RWPE2 (cell line): Measurements from ENCODE around the gene RPL13.

Source experiments
- ATAC-seq: fragments of 200-7000 bp; cut with Tn5 transposase; 3 replicates; pipeline ENCODE4 v1.9.1; 2021; ENCODE audit warnings: low read depth
- DNase-seq: peaks from one replicate; pipeline ENCODE4 v3.0.0-alpha.2; 2020; ENCODE audit warnings: low spot score
- H3K27ac ChIP-seq: fragments of 450-650 bp; 2 replicates; pipeline ENCODE4 v1.5.1; 2017; ENCODE audit warnings: mild to moderate bottlenecking; ENCODE audit not compliant: poor library complexity, severe bottlenecking
- H3K27me3 ChIP-seq: fragments of 250-450 bp; sonication (Bioruptor Pico); 2 replicates; pipeline ENCODE4 v1.5.1; 2021; ENCODE audit warnings: mild to moderate bottlenecking, moderate library complexity; ENCODE audit not compliant: insufficient read depth, poor library complexity, severe bottlenecking
- H3K36me3 ChIP-seq: fragments of 250-450 bp; sonication (Bioruptor Pico); 2 replicates; pipeline ENCODE4 v1.5.1; 2020; ENCODE audit warnings: low read depth, mild to moderate bottlenecking, moderate library complexity
- H3K4me1 ChIP-seq: fragments of 250-450 bp; sonication (Bioruptor Pico); 2 replicates; pipeline ENCODE4 v1.5.1; 2021; ENCODE audit warnings: mild to moderate bottlenecking, moderate library complexity; ENCODE audit not compliant: insufficient read depth, poor library complexity, severe bottlenecking
- H3K4me3 ChIP-seq: fragments of 250-450 bp; sonication (Bioruptor Pico); 2 replicates; pipeline ENCODE4 v1.5.1; 2021; ENCODE audit warnings: mild to moderate bottlenecking, moderate library complexity; ENCODE audit not compliant: severe bottlenecking
- H3K9me3 ChIP-seq: fragments of 250-450 bp; sonication (Bioruptor Pico); 2 replicates; pipeline ENCODE4 v1.5.1; 2021; ENCODE audit warnings: mild to moderate bottlenecking, moderate library complexity; ENCODE audit not compliant: severe bottlenecking
- TF ChIP-seq, protein P1 (sequence below): fragments of 450-650 bp; IDR thresholded peaks from one replicate; pipeline ENCODE4 v1.5.1; 2017; ENCODE audit warnings: mild to moderate bottlenecking, moderate library complexity; ENCODE audit not compliant: poor library complexity, severe bottlenecking

Gene RPL13

GRCh38 chr16:89561142-89561883, 831 bp downstream of the RPL13 start:
- Histone ChIP-seq H3K4me3 (peak overlapping the region; percentile 76), H3K36me3 (peaks cover 52% of the 10 kb centered on the region), H3K4me1 (peaks cover 25% of the 10 kb centered on the region), H3K9me3 (no peaks in the 10 kb centered on the region), H3K27ac (peak overlapping the region; percentile 85), H3K27me3 (no peaks in the 10 kb centered on the region)
- DNase-seq: no peak
- no peak for ATAC-seq
- TF ChIP-seq, protein P1, sequence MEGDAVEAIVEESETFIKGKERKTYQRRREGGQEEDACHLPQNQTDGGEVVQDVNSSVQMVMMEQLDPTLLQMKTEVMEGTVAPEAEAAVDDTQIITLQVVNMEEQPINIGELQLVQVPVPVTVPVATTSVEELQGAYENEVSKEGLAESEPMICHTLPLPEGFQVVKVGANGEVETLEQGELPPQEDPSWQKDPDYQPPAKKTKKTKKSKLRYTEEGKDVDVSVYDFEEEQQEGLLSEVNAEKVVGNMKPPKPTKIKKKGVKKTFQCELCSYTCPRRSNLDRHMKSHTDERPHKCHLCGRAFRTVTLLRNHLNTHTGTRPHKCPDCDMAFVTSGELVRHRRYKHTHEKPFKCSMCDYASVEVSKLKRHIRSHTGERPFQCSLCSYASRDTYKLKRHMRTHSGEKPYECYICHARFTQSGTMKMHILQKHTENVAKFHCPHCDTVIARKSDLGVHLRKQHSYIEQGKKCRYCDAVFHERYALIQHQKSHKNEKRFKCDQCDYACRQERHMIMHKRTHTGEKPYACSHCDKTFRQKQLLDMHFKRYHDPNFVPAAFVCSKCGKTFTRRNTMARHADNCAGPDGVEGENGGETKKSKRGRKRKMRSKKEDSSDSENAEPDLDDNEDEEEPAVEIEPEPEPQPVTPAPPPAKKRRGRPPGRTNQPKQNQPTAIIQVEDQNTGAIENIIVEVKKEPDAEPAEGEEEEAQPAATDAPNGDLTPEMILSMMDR: no peak

DNA sequence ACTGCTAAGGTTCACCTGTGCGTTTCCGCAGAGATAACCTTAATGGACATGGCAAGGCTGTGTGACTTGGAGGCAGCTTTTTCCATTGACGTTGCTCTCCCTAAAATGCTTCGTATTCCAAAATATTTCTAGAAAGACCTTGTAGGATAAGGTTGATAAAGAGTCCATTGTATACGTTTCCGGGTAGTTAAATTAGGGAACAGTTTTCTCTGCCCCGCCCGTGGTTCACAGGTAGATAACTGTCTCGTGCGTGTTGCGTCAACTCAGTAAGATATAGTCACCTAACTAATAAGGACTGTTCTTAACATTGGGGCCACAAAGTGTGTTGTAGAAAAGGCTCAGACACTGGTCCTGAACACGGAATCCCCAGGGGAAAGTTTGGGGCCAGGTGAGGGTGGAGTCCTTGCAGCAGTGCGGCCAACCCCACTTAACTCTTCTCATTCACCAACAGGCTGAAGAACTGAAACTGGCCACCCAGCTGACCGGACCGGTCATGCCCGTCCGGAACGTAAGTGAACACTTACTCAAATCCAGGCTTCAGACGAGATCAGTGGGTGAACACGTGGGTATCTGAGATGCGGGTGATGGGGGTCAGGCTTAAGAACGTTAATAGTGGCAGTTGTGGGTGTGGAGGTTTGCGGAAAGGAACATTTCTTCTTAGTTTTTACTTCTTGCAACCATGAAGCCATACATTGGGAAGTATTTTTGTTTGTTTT, 1.6 kb downstream of the RPL13 start:
- no peak for DNase-seq
- peaks cover 50% of the 10 kb centered on the region for H3K36me3 ChIP-seq
- H3K4me3 ChIP-seq: peak overlapping the region; percentile 76
- H3K27me3 ChIP-seq: no peaks in the 10 kb centered on the region
- no peaks in the 10 kb centered on the region for H3K9me3 ChIP-seq
- TF ChIP-seq, protein P1: no peak
- no peak for ATAC-seq
- H3K4me1 ChIP-seq: peaks cover 25% of the 10 kb centered on the region
- peak overlapping the region; percentile 85 for H3K27ac ChIP-seq

DNA sequence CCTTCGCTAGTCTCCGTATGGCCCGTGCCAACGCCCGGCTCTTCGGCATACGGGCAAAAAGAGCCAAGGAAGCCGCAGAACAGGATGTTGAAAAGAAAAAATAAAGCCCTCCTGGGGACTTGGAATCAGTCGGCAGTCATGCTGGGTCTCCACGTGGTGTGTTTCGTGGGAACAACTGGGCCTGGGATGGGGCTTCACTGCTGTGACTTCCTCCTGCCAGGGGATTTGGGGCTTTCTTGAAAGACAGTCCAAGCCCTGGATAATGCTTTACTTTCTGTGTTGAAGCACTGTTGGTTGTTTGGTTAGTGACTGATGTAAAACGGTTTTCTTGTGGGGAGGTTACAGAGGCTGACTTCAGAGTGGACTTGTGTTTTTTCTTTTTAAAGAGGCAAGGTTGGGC, 2.5 kb downstream of the RPL13 start:
- Histone ChIP-seq H3K27ac (peak overlapping the region; percentile 85), H3K4me3 (no peak overlapping the region), H3K36me3 (peaks cover 42% of the 10 kb centered on the region), H3K27me3 (no peaks in the 10 kb centered on the region), H3K9me3 (no peaks in the 10 kb centered on the region), H3K4me1 (peaks cover 25% of the 10 kb centered on the region)
- no peak for ATAC-seq
- TF ChIP-seq, protein P1: no peak
- DNase-seq: no peak

GRCh38 chr16:89563639-89564392, 3.3 kb downstream of the RPL13 start:
- H3K27ac ChIP-seq: peak overlapping the region; percentile 85
- peaks cover 42% of the 10 kb centered on the region for H3K36me3 ChIP-seq
- peaks cover 25% of the 10 kb centered on the region for H3K4me1 ChIP-seq
- no peaks in the 10 kb centered on the region for H3K27me3 ChIP-seq
- DNase-seq (no peak), ATAC-seq (no peak)
- no peak overlapping the region for H3K4me3 ChIP-seq
- TF ChIP-seq, protein P1: no peak
- no peaks in the 10 kb centered on the region for H3K9me3 ChIP-seq
